CD1c-positive myeloid dendritic cell (primary cell): ENCODE results near the gene COL5A1.

ENCODE experiments used
- DNase-seq: peaks from one replicate; pipeline ENCODE4 v3.0.0-alpha.2; 2016; ENCODE audit errors: extremely low spot score

Gene COL5A1

GRCh38 chr9:134606951-134607731, 34.5 kb upstream of the COL5A1 start:
- no peak for DNase-seq

- DNase-seq, result no peak
Observed at GRCh38 chr9:134607971-134608370, 33.6 kb upstream of the COL5A1 start.

GRCh38 chr9:134611046-134611445, 30.6 kb upstream of the COL5A1 start:
- no peak for DNase-seq

- DNase-seq, result no peak
Observed at GRCh38 chr9:134612309-134612708, 29.3 kb upstream of the COL5A1 start.

- DNase-seq, result no peak
Observed at GRCh38 chr9:134612715-134613114, 28.9 kb upstream of the COL5A1 start.

- no peak for DNase-seq
Observed at GRCh38 chr9:134614256-134614655, 27.3 kb upstream of the COL5A1 start.

GRCh38 chr9:134616341-134616740, 25.3 kb upstream of the COL5A1 start:
- no peak for DNase-seq

- DNase-seq, result no peak
Observed at GRCh38 chr9:134617246-134617645, 24.4 kb upstream of the COL5A1 start.

- DNase-seq, result no peak
Observed at GRCh38 chr9:134617836-134618162, 23.8 kb upstream of the COL5A1 start.

- DNase-seq, result no peak
Observed at GRCh38 chr9:134618163-134618832, 23.3 kb upstream of the COL5A1 start.

- DNase-seq, result no peak
Observed at GRCh38 chr9:134618833-134619447, 22.7 kb upstream of the COL5A1 start.

- no peak for DNase-seq
Observed at GRCh38 chr9:134619448-134619982, 22.1 kb upstream of the COL5A1 start.

- DNase-seq, result no peak
Observed at GRCh38 chr9:134619983-134620661, 21.5 kb upstream of the COL5A1 start.

- no peak for DNase-seq
Observed at GRCh38 chr9:134620751-134621557, 20.6 kb upstream of the COL5A1 start.

- no peak for DNase-seq
Observed at GRCh38 chr9:134621558-134622110, 20.0 kb upstream of the COL5A1 start.

GRCh38 chr9:134622896-134623257, 18.7 kb upstream of the COL5A1 start:
- no peak for DNase-seq

GRCh38 chr9:134623258-134624066, 18.1 kb upstream of the COL5A1 start:
- DNase-seq, result no peak

GRCh38 chr9:134624137-134624591, 17.4 kb upstream of the COL5A1 start:
- DNase-seq, result no peak

GRCh38 chr9:134624621-134625181, 16.9 kb upstream of the COL5A1 start:
- no peak for DNase-seq
